Effector CD8-positive, alpha-beta T cell (primary cell): ENCODE results near the gene OSBPL1A.

Experiments used
- DNase-seq: peaks from one replicate; lab custom pipeline; 2025; lab: John Stamatoyannopoulos, UW

Gene OSBPL1A

GRCh38 chr18:24219561-24220317 lies 177.9 kb downstream of the OSBPL1A start:
- no peak for DNase-seq

- no peak for DNase-seq
Observed at GRCh38 chr18:24214913-24215312, 182.7 kb downstream of the OSBPL1A start.

- DNase-seq, result no peak
Observed at GRCh38 chr18:24214144-24214543, 183.5 kb downstream of the OSBPL1A start.

GRCh38 chr18:24212939-24213338 lies 184.7 kb downstream of the OSBPL1A start:
- DNase-seq, result no peak

- DNase-seq, result no peak
Observed at GRCh38 chr18:24209558-24209957, 188.1 kb downstream of the OSBPL1A start.

GRCh38 chr18:24208270-24209035 lies 189.2 kb downstream of the OSBPL1A start:
- DNase-seq, result no peak

GRCh38 chr18:24204904-24205303 lies 192.7 kb downstream of the OSBPL1A start:
- DNase-seq, result no peak

GRCh38 chr18:24201699-24202687 lies 195.6 kb downstream of the OSBPL1A start:
- no peak for DNase-seq

GRCh38 chr18:24200494-24201290 lies 196.9 kb downstream of the OSBPL1A start:
- DNase-seq, result no peak

GRCh38 chr18:24199372-24199962 lies 198.2 kb downstream of the OSBPL1A start:
- no peak for DNase-seq

GRCh38 chr18:24198461-24198860 lies 199.2 kb downstream of the OSBPL1A start:
- no peak for DNase-seq

- DNase-seq, result no peak
Observed at GRCh38 chr18:24197412-24197811, 200.2 kb downstream of the OSBPL1A start.

GRCh38 chr18:24196764-24197163 lies 200.9 kb downstream of the OSBPL1A start:
- no peak for DNase-seq

- no peak for DNase-seq
Observed at GRCh38 chr18:24195296-24196053, 202.1 kb downstream of the OSBPL1A start.

- no peak for DNase-seq
Observed at GRCh38 chr18:24190590-24190989, 207.0 kb downstream of the OSBPL1A start.

GRCh38 chr18:24189664-24190346 lies 207.8 kb downstream of the OSBPL1A start:
- no peak for DNase-seq

- no peak for DNase-seq
Observed at GRCh38 chr18:24189007-24189528, 208.6 kb downstream of the OSBPL1A start.

- DNase-seq, result no peak
Observed at GRCh38 chr18:24188120-24188519, 209.5 kb downstream of the OSBPL1A start.

GRCh38 chr18:24187689-24188088 lies 209.9 kb downstream of the OSBPL1A start:
- no peak for DNase-seq
